ENCODE results near the gene ARHGAP32.

- TF ChIP-seq ZFP3 (CRISPR knock-in tag; IDR thresholded peaks at IDR 0.05): no peak
- TF ChIP-seq ZNF8 (CRISPR knock-in tag; IDR thresholded peaks at IDR 0.05): no peak
These were observed 235.0 kb downstream of the ARHGAP32 start for GRCh38 chr11:128957202-128957482.
